Stimulated activated naive CD8-positive, alpha-beta T cell treated with anti-CD3 and anti-CD28 coated beads, Interleukin-15, Interleukin-2, amounts not matched to agents 100 ng/mL and 50 ng/mL, for 24 hours (primary cell): Measurements from ENCODE around the gene PLEKHG4B.
"Not testable (repeated sequence)": the region's sequence is repeated elsewhere in the genome, so short reads cannot be mapped to it uniquely, and the experiment has no call there.

Experiments used
- H3K27ac Mint-ChIP-seq: one replicate; pipeline ENCODE4 v1.8.0; 2021; ENCODE audit warnings: mild to moderate bottlenecking, mixed read lengths
- H3K27me3 Mint-ChIP-seq: one replicate; pipeline ENCODE4 v1.8.0; 2021; ENCODE audit warnings: mixed read lengths
- H3K36me3 Mint-ChIP-seq: one replicate; pipeline ENCODE4 v1.8.0; 2021; ENCODE audit warnings: low read depth, mixed read lengths
- H3K4me1 Mint-ChIP-seq: one replicate; pipeline ENCODE4 v1.8.0; 2021; ENCODE audit warnings: low read depth, mixed read lengths
- H3K4me3 Mint-ChIP-seq: one replicate; pipeline ENCODE4 v1.8.0; 2021; ENCODE audit warnings: mild to moderate bottlenecking, mixed read lengths
- H3K9me3 Mint-ChIP-seq: one replicate; pipeline ENCODE4 v1.8.0; 2021; ENCODE audit warnings: mixed read lengths

PLEKHG4B gene

GRCh38 chr5:102411-103043, 10.6 kb downstream of the PLEKHG4B start:
- no peaks in the 10 kb centered on the region for H3K9me3 Mint-ChIP-seq
- no peaks in the 10 kb centered on the region for H3K4me1 Mint-ChIP-seq
- no peak overlapping the region for H3K4me3 Mint-ChIP-seq
- no peak overlapping the region for H3K27ac Mint-ChIP-seq
- H3K36me3 Mint-ChIP-seq, result no peaks in the 10 kb centered on the region
- H3K27me3 Mint-ChIP-seq, result peaks cover 4% of the 10 kb centered on the region

GRCh38 chr5:104106-104505, 12.1 kb downstream of the PLEKHG4B start:
- H3K4me1 Mint-ChIP-seq, H3K36me3 Mint-ChIP-seq, H3K9me3 Mint-ChIP-seq, H3K27me3 Mint-ChIP-seq, H3K4me3 Mint-ChIP-seq, H3K27ac Mint-ChIP-seq: not testable (repeated sequence)

- Mint-ChIP-seq H3K4me1 (no peaks in the 10 kb centered on the region), H3K27me3 (peaks cover 1% of the 10 kb centered on the region), H3K9me3 (no peaks in the 10 kb centered on the region), H3K36me3 (no peaks in the 10 kb centered on the region), H3K27ac (no peak overlapping the region), H3K4me3 (no peak overlapping the region)
Observed at GRCh38 chr5:104778-105296, 12.9 kb downstream of the PLEKHG4B start.

- Mint-ChIP-seq H3K36me3 (no peaks in the 10 kb centered on the region), H3K4me3 (no peak overlapping the region), H3K27ac (no peak overlapping the region), H3K27me3 (no peaks in the 10 kb centered on the region), H3K4me1 (no peaks in the 10 kb centered on the region), H3K9me3 (peaks cover 4% of the 10 kb centered on the region)
Observed at GRCh38 chr5:105504-106070, 13.6 kb downstream of the PLEKHG4B start.

- H3K4me1 Mint-ChIP-seq, result no peaks in the 10 kb centered on the region
- H3K36me3 Mint-ChIP-seq, result no peaks in the 10 kb centered on the region
- H3K27me3 Mint-ChIP-seq, result no peaks in the 10 kb centered on the region
- no peak overlapping the region for H3K27ac Mint-ChIP-seq
- H3K9me3 Mint-ChIP-seq, result peaks cover 4% of the 10 kb centered on the region
- no peak overlapping the region for H3K4me3 Mint-ChIP-seq
Observed at GRCh38 chr5:106587-106986, 14.6 kb downstream of the PLEKHG4B start.

GRCh38 chr5:107526-107925, 15.6 kb downstream of the PLEKHG4B start:
- Mint-ChIP-seq H3K4me1 (no peaks in the 10 kb centered on the region), H3K27me3 (no peaks in the 10 kb centered on the region), H3K9me3 (peaks cover 4% of the 10 kb centered on the region), H3K4me3 (no peak overlapping the region), H3K36me3 (no peaks in the 10 kb centered on the region), H3K27ac (no peak overlapping the region)

- Mint-ChIP-seq H3K4me3 (no peak overlapping the region), H3K27ac (no peak overlapping the region), H3K9me3 (peaks cover 4% of the 10 kb centered on the region), H3K36me3 (no peaks in the 10 kb centered on the region), H3K27me3 (peaks cover 3% of the 10 kb centered on the region), H3K4me1 (no peaks in the 10 kb centered on the region)
Observed at GRCh38 chr5:109826-110225, 17.9 kb downstream of the PLEKHG4B start.

GRCh38 chr5:110270-110888, 18.4 kb downstream of the PLEKHG4B start:
- Mint-ChIP-seq H3K4me3 (no peak overlapping the region), H3K27ac (no peak overlapping the region), H3K9me3 (peaks cover 4% of the 10 kb centered on the region), H3K27me3 (peaks cover 5% of the 10 kb centered on the region), H3K36me3 (no peaks in the 10 kb centered on the region), H3K4me1 (no peaks in the 10 kb centered on the region)

- H3K36me3 Mint-ChIP-seq, result no peaks in the 10 kb centered on the region
- H3K27me3 Mint-ChIP-seq, result peaks cover 5% of the 10 kb centered on the region
- no peak overlapping the region for H3K4me3 Mint-ChIP-seq
- H3K4me1 Mint-ChIP-seq, result no peaks in the 10 kb centered on the region
- peaks cover 4% of the 10 kb centered on the region for H3K9me3 Mint-ChIP-seq
- no peak overlapping the region for H3K27ac Mint-ChIP-seq
Observed at GRCh38 chr5:111171-111570, 19.2 kb downstream of the PLEKHG4B start.

- no peak overlapping the region for H3K4me3 Mint-ChIP-seq
- H3K27ac Mint-ChIP-seq, result no peak overlapping the region
- H3K36me3 Mint-ChIP-seq, result no peaks in the 10 kb centered on the region
- peaks cover 18% of the 10 kb centered on the region for H3K9me3 Mint-ChIP-seq
- peaks cover 19% of the 10 kb centered on the region for H3K27me3 Mint-ChIP-seq
- no peaks in the 10 kb centered on the region for H3K4me1 Mint-ChIP-seq
Observed at GRCh38 chr5:119486-120097, 27.6 kb downstream of the PLEKHG4B start.

GRCh38 chr5:121432-121831, 29.5 kb downstream of the PLEKHG4B start:
- no peak overlapping the region for H3K4me3 Mint-ChIP-seq
- peaks cover 27% of the 10 kb centered on the region for H3K9me3 Mint-ChIP-seq
- no peaks in the 10 kb centered on the region for H3K36me3 Mint-ChIP-seq
- H3K4me1 Mint-ChIP-seq, result no peaks in the 10 kb centered on the region
- peaks cover 18% of the 10 kb centered on the region for H3K27me3 Mint-ChIP-seq
- no peak overlapping the region for H3K27ac Mint-ChIP-seq

- Mint-ChIP-seq H3K36me3 (no peaks in the 10 kb centered on the region), H3K4me3 (no peak overlapping the region), H3K27ac (no peak overlapping the region), H3K9me3 (peaks cover 30% of the 10 kb centered on the region), H3K27me3 (peaks cover 19% of the 10 kb centered on the region), H3K4me1 (no peaks in the 10 kb centered on the region)
Observed at GRCh38 chr5:125815-126214, 33.8 kb downstream of the PLEKHG4B start.

- Mint-ChIP-seq H3K36me3 (no peaks in the 10 kb centered on the region), H3K9me3 (peaks cover 24% of the 10 kb centered on the region), H3K27ac (no peak overlapping the region), H3K4me1 (no peaks in the 10 kb centered on the region), H3K4me3 (no peak overlapping the region), H3K27me3 (peaks cover 24% of the 10 kb centered on the region)
Observed at GRCh38 chr5:126806-127205, 34.8 kb downstream of the PLEKHG4B start.

GRCh38 chr5:127886-128285, 35.9 kb downstream of the PLEKHG4B start:
- Mint-ChIP-seq H3K4me3 (no peak overlapping the region), H3K27ac (no peak overlapping the region), H3K4me1 (no peaks in the 10 kb centered on the region), H3K36me3 (no peaks in the 10 kb centered on the region), H3K27me3 (peaks cover 25% of the 10 kb centered on the region), H3K9me3 (peaks cover 16% of the 10 kb centered on the region)

- H3K4me3 Mint-ChIP-seq, result no peak overlapping the region
- H3K27me3 Mint-ChIP-seq, result peaks cover 25% of the 10 kb centered on the region
- no peak overlapping the region for H3K27ac Mint-ChIP-seq
- H3K4me1 Mint-ChIP-seq, result no peaks in the 10 kb centered on the region
- no peaks in the 10 kb centered on the region for H3K36me3 Mint-ChIP-seq
- H3K9me3 Mint-ChIP-seq, result peaks cover 15% of the 10 kb centered on the region
Observed at GRCh38 chr5:128446-128845, 36.5 kb downstream of the PLEKHG4B start.
